Right cardiac atrium (tissue), 5 donors: ENCODE results near the gene RRP36. TPM values are rescaled to one million over a fixed set of nuclear protein-coding genes. Genes with fewer than 3 reads are reported as not detected.

ENCODE experiments used
- ATAC-seq, 2 donors: fragments of 200-7000 bp; cut with Tn5 transposase; one replicate each; pipeline versions ENCODE4 v1.8.0 to v1.9.1; 2020; ENCODE audit warnings: moderate library complexity in 2 of 2, mild to moderate bottlenecking in 1 of 2
- DNase-seq, 3 donors: peaks; one replicate each; pipeline ENCODE4 v3.0.0-alpha.2; 2020
- H3K27ac ChIP-seq: one replicate; pipeline ENCODE4 v1.5.1; 2013; ENCODE audit warnings: mild to moderate bottlenecking, low read length, control low read depth, moderate library complexity
- H3K27me3 ChIP-seq: one replicate; pipeline ENCODE4 v1.6.1; 2013; ENCODE audit not compliant: control insufficient read depth, insufficient read depth
- H3K4me1 ChIP-seq: one replicate; pipeline ENCODE4 v1.6.1; 2013; ENCODE audit warnings: low read length; ENCODE audit not compliant: control insufficient read depth, insufficient read depth
- H3K4me3 ChIP-seq: one replicate; pipeline ENCODE4 v1.5.1; 2013; ENCODE audit warnings: low read length, control low read depth
- H3K9me3 ChIP-seq: one replicate; pipeline ENCODE4 v1.6.1; 2013; ENCODE audit warnings: low read length; ENCODE audit not compliant: control insufficient read depth
- WGBS: extraction: QIAGEN DNeasy Blood & Tissue Kit; methylation state at CpG from one replicate; pipeline ENCODE4 v1.1.7; 2013; 5-methylcytosine and 5-hydroxymethylcytosine counted together
- intact Hi-C, 4 donors: fragments of 100-400 bp; cut with DNase I; formaldehyde crosslinking; loops; one replicate each; pipeline versions ENCODE4 v1.11.0 to v1.14.0; 2022 to 2023
- polyA plus RNA-seq: library from polyadenylated mRNA; stranded (reverse); fragments of 200-250 nt; gene quantifications from one replicate; pipeline ENCODE4 v1.2.3, GENCODE V29; 2013
- total RNA-seq, 4 donors: library from RNA; stranded (reverse); fragmentation: NEBNext Ultra II Directional; extraction: Animal tissue kit (Norgen Biotek cat#: 25700); gene quantifications; one replicate each; pipeline ENCODE4 v1.2.1, GENCODE V29; 2021
- donor health status: healthy with polysubstance abuse.
- donor health status: DM: no; HTN: yes; CAD: no.
- donor health status: DM: no; HTN: no; CAD: no.
- donor health status: DM: no; HTN: yes; CAD: no; lungs with severe emphysema.
- donor health status: DM: yes; HTN: yes; CAD: no.

The RRP36 gene
- total and polyA plus RNA-seq, 5 donors: 27.2 to 34.3 (median 29.3) TPM

- Histone ChIP-seq H3K4me3 (peak overlapping the region; percentile 82), H3K9me3 (no peaks in the 10 kb centered on the region), H3K4me1 (peaks cover 3% of the 10 kb centered on the region), H3K27ac (peak overlapping the region; percentile 62), H3K27me3 (no peaks in the 10 kb centered on the region)
- ATAC-seq: peak; percentile 9 to 11
- 48% methylated on average over 5 of the region's 5 CpGs for WGBS
- peak in 1 of 3 donors; percentile 51 for DNase-seq
- intact Hi-C loops: no loop called here
These were observed 576 bp upstream of the RRP36 start for GRCh38 chr6:43020847-43021246.

DNA sequence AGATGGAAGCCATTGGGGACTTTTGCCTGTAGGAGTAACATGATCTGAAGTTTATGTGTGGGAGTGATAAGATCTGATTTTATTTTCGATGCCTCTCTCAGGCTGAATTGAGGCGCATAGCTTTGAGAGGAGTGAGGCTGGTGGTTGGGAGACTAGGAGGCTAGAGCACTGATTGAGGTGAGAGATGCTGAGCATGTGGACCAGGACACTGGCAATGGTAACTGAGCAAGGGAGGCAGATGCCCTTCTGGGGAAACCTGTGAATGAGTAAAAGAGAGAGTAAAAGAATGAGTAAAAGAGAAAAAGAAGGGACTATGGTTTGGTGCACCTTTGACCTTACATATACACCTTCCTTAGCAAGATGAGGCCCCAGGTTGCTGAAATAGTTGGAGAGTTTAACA lies 3.0 kb downstream of the RRP36 start:
- no peak overlapping the region for H3K4me3 ChIP-seq
- no peaks in the 10 kb centered on the region for H3K27me3 ChIP-seq
- no peaks in the 10 kb centered on the region for H3K9me3 ChIP-seq
- intact Hi-C loops: no loop called here
- peaks cover 3% of the 10 kb centered on the region for H3K4me1 ChIP-seq
- no peak overlapping the region for H3K27ac ChIP-seq
- DNase-seq (no peak), ATAC-seq (no peak)
- WGBS: 78% methylated on average over 2 of the region's 2 CpGs

DNA sequence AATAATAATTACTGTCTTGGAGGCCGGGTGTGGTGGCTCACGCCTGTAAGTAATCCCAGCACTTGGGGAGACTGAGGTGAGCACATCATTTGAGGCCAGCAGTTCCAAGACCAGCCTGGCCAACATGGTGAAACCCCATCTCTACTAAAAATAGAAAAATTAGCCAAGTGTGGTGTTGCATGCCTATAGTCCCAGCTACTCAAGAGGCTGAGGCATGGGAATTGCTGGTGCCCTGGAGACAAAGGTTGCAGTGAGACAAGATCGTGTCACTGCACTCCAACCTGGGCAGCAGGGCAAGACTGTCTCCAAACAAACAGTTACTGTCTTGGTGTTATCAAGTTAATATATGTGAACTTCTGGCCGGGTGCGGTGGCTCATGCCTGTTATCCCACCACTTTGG lies 4.9 kb downstream of the RRP36 start:
- Histone ChIP-seq H3K4me1 (no peaks in the 10 kb centered on the region), H3K27ac (no peak overlapping the region), H3K4me3 (no peak overlapping the region), H3K9me3 (no peaks in the 10 kb centered on the region), H3K27me3 (no peaks in the 10 kb centered on the region)
- DNase-seq: no peak
- WGBS: 90% methylated on average over 5 of the region's 5 CpGs
- intact Hi-C loops: no loop called here
- ATAC-seq: no peak

DNA sequence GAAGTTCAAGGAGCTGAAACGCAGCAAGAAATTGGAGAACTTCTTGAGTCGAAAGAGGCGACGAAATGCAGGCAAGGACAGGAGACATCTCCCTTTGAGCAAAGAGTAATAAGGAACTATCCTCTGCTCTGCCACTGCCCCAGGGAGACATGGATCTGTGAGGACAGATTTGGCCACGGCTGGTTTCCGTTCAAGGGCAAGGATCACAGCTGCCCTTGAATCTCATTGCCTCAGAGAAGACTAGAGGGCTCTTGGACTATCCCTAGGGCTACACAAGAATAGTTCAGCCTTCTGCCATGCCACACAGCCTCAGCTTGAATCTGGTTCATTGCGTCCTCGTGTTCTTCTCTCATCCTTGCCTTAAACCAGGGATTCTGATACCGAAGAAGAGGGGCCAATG lies 7.7 kb downstream of the RRP36 start:
- H3K27me3 ChIP-seq: no peaks in the 10 kb centered on the region
- no peaks in the 10 kb centered on the region for H3K9me3 ChIP-seq
- 87% methylated on average over 9 of the region's 9 CpGs for WGBS
- DNase-seq (no peak), ATAC-seq (no peak)
- intact Hi-C loops: no loop called here
- H3K4me3 ChIP-seq: no peak overlapping the region
- H3K27ac ChIP-seq: no peak overlapping the region
- no peaks in the 10 kb centered on the region for H3K4me1 ChIP-seq

DNA sequence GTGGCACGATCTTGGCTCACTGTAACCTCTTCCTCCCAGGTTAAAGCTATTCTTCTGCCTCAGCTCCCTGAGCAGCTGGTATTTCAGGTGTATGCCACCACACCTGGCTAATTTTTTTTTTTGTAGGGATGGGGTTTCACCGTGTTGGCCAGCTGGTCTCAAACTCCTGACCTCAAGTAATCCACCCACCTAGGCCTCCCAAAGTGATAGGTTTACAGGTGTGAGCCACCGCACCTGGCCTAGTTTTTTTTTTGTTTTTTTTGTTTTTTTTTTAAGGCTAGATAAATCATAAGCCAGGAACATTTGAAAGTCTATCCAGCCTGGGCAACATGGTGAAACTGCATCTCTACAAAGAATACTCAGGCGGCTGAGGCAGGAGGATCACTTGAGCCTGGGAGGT lies 10.9 kb downstream of the RRP36 start:
- Histone ChIP-seq H3K27ac (no peak overlapping the region), H3K4me3 (no peak overlapping the region), H3K4me1 (no peaks in the 10 kb centered on the region), H3K27me3 (no peaks in the 10 kb centered on the region), H3K9me3 (no peaks in the 10 kb centered on the region)
- 94% methylated on average over 4 of the region's 4 CpGs for WGBS
- intact Hi-C loops: no loop called here
- DNase-seq (no peak), ATAC-seq (no peak)

DNA sequence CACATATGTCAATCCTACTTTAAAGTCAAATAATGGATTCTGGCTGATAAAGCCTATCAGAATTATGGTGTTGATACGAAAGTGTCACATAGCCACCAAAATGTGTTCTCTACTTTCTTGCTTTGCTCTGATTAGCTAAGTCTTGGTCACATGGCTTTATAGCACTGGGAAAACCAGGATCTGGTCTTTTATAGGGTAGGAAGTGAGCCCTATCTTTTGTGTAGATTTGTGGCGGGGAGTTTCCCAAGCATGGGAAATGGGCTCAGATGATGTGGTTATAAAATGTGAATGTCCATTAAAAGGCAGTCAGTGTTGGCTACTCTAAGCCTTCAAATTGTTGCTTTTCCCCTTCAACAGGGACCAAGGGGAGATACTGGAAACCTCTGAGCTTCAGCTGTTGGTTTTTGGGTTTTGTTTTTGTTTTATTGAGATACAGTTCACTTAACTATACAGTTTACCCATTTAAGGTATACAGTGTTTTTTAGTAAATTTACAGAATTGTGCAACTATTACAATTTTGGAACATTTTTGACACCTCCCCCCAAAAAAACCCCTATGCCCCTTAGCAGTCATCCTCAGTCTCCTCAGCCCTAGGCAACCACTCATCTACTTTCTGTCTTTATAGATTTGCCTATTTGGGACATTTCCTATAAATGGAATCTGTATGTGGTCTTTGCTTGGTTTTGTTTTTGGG lies 12.2 kb downstream of the RRP36 start:
- intact Hi-C loops: no loop called here

DNA sequence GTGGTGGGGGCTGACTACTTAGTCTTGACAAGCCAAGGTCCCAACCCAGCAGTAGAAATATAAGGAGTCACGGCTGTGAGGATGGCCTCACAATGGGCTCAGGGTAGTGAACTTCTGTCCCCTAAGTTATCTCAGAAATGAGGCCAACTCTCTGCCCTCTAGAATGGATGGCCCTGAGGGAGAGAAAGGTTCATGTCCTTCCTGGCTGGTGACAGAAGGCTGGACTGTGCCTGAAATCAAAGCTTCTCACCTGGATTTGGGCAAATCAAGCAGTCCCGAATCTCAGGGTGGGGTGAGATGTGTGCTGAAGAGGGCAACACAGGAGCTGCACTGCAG lies 12.7 kb downstream of the RRP36 start:
- DNase-seq (no peak), ATAC-seq (no peak)
- WGBS: 87% methylated on average over 2 of the region's 2 CpGs
- intact Hi-C loops: no loop called here
- Histone ChIP-seq H3K4me1 (no peaks in the 10 kb centered on the region), H3K27me3 (no peaks in the 10 kb centered on the region), H3K9me3 (no peaks in the 10 kb centered on the region), H3K27ac (no peak overlapping the region), H3K4me3 (no peak overlapping the region)

More for the DNA sequence above, 12.2 kb downstream of the RRP36 start:
- Histone ChIP-seq H3K27ac (no peak overlapping the region), H3K4me3 (no peak overlapping the region), H3K4me1 (no peaks in the 10 kb centered on the region), H3K9me3 (no peaks in the 10 kb centered on the region), H3K27me3 (no peaks in the 10 kb centered on the region)
- 86% methylated on average over 2 of the region's 2 CpGs for WGBS
- ATAC-seq: no peak
- no peak for DNase-seq

GRCh38 chr6:43035495-43036194 lies 14.2 kb downstream of the RRP36 start:
- no peaks in the 10 kb centered on the region for H3K27me3 ChIP-seq
- intact Hi-C loops: no loop called here
- peak overlapping the region; percentile 48 for H3K27ac ChIP-seq
- WGBS: 47% methylated on average over 4 of the region's 4 CpGs
- H3K9me3 ChIP-seq: no peaks in the 10 kb centered on the region
- no peak overlapping the region for H3K4me3 ChIP-seq
- H3K4me1 ChIP-seq: no peaks in the 10 kb centered on the region
- DNase-seq (peak in 2 of 3 donors; percentile 46 to 84), ATAC-seq (peak; percentile 55 to 70)

GRCh38 chr6:43036712-43037111 lies 15.3 kb downstream of the RRP36 start:
- Histone ChIP-seq H3K9me3 (no peaks in the 10 kb centered on the region), H3K4me1 (no peaks in the 10 kb centered on the region), H3K4me3 (no peak overlapping the region), H3K27ac (no peak overlapping the region), H3K27me3 (no peaks in the 10 kb centered on the region)
- intact Hi-C loops: no loop called here
- ATAC-seq (no peak), DNase-seq (no peak)
- WGBS: 93% methylated on average over 9 of the region's 9 CpGs

DNA sequence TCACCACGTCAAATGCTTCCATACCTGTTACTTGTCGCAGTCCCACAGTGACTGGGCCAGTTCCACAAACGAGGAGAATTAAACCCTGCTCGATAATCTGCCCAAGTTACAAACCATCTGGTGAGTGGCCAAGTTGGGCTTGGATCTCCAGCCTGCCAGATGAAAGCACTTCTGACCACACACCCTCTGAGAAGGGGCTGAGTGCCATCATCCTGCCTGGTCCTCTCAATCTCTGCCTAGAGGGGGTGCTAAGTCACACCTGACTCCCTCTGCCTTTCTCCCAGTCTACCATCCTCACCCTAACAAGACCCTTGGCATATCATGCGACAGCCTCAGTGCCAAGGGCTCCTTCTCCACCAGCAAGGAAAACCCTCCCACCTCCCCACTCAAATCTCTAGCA lies 15.8 kb downstream of the RRP36 start:
- Histone ChIP-seq H3K27me3 (no peaks in the 10 kb centered on the region), H3K4me1 (no peaks in the 10 kb centered on the region), H3K27ac (peak overlapping the region; percentile 10), H3K4me3 (no peak overlapping the region), H3K9me3 (no peaks in the 10 kb centered on the region)
- 70% methylated on average over 5 of the region's 5 CpGs for WGBS
- no peak for ATAC-seq
- DNase-seq: peak in 1 of 3 donors; percentile 27
- intact Hi-C loops: no loop called here

GRCh38 chr6:43037706-43038105 lies 16.3 kb downstream of the RRP36 start:
- ATAC-seq (peak; percentile 8 to 18), DNase-seq (peak in 1 of 3 donors; percentile 32)
- intact Hi-C loops: no loop called here
- H3K4me1 ChIP-seq: no peaks in the 10 kb centered on the region
- 85% methylated on average over 9 of the region's 9 CpGs for WGBS
- no peaks in the 10 kb centered on the region for H3K27me3 ChIP-seq
- no peaks in the 10 kb centered on the region for H3K9me3 ChIP-seq
- no peak overlapping the region for H3K4me3 ChIP-seq
- H3K27ac ChIP-seq: no peak overlapping the region
